DND-41 (cell line): Measurements from ENCODE around the gene GPR137.

Source experiments
- ATAC-seq: fragments of 200-7000 bp; cut with Tn5 transposase; 3 replicates; pipeline ENCODE4 v1.9.1; 2021; ENCODE audit warnings: low read depth; ENCODE audit not compliant: insufficient read depth
- DNase-seq: peaks from one replicate; pipeline ENCODE4 v3.0.0-alpha.2; 2020
- H2AFZ ChIP-seq: 2 replicates; pipeline ENCODE4 v1.6.0; 2012; ENCODE audit warnings: low read depth, low read length
- H3K27ac ChIP-seq: 2 replicates; pipeline ENCODE4 v1.5.1; 2012; ENCODE audit warnings: low read length, inconsistent platforms
- H3K27me3 ChIP-seq: fragments of 200-600 bp; sonication (generic); 2 replicates; pipeline ENCODE4 v1.6.0; 2012; ENCODE audit warnings: low read length, mild to moderate bottlenecking, inconsistent platforms; ENCODE audit not compliant: insufficient read depth, poor library complexity
- H3K36me3 ChIP-seq: 2 replicates; pipeline ENCODE4 v1.5.1; 2012; ENCODE audit warnings: low read length, inconsistent platforms; ENCODE audit not compliant: insufficient read depth
- H3K4me1 ChIP-seq: 2 replicates; pipeline ENCODE4 v1.5.1; 2012; ENCODE audit warnings: mild to moderate bottlenecking, low read length; ENCODE audit not compliant: insufficient read depth
- H3K4me2 ChIP-seq: 2 replicates; pipeline ENCODE4 v1.6.0; 2012; ENCODE audit warnings: mild to moderate bottlenecking, moderate library complexity, low read length, inconsistent platforms; ENCODE audit not compliant: insufficient read depth
- H3K4me3 ChIP-seq, 2 experiments: fragments of 200-600 bp in 1 of 2; shearing (Covaris generic) in 1 of 2; 2 replicates each; pipeline ENCODE4 v1.5.1; 2012 to 2016; ENCODE audit warnings: inconsistent platforms in 2 of 2, low read length in 2 of 2, mild to moderate bottlenecking in 2 of 2, low read depth in 1 of 2, moderate library complexity in 1 of 2
- H3K79me2 ChIP-seq: 2 replicates; pipeline ENCODE4 v1.6.0; 2012; ENCODE audit warnings: low read length, inconsistent platforms; ENCODE audit not compliant: insufficient read depth
- H3K9ac ChIP-seq: 2 replicates; pipeline ENCODE4 v1.6.0; 2012; ENCODE audit warnings: low read depth, mild to moderate bottlenecking, inconsistent platforms, low read length, moderate library complexity
- H3K9me3 ChIP-seq: 2 replicates; pipeline ENCODE4 v1.5.1; 2012; ENCODE audit warnings: low read length, moderate library complexity, mild to moderate bottlenecking, inconsistent platforms; ENCODE audit not compliant: insufficient read depth, severe bottlenecking
- H4K20me1 ChIP-seq: 2 replicates; pipeline ENCODE4 v1.6.0; 2012; ENCODE audit warnings: low read length; ENCODE audit not compliant: insufficient read depth
- EZH2 ChIP-seq: IDR thresholded peaks from 3 replicates; pipeline ENCODE4 v1.6.1; 2012; ENCODE audit warnings: borderline replicate concordance, low read depth, mild to moderate bottlenecking, moderate library complexity, low read length, inconsistent platforms; ENCODE audit not compliant: severe bottlenecking
- TF ChIP-seq, protein P1 (sequence below): IDR thresholded peaks from 2 replicates; pipeline ENCODE4 v1.5.1; 2012; ENCODE audit warnings: borderline replicate concordance, low read length, moderate library complexity, mild to moderate bottlenecking; ENCODE audit not compliant: poor library complexity, severe bottlenecking; ENCODE audit errors: extremely low read depth

GPR137 gene

DNA sequence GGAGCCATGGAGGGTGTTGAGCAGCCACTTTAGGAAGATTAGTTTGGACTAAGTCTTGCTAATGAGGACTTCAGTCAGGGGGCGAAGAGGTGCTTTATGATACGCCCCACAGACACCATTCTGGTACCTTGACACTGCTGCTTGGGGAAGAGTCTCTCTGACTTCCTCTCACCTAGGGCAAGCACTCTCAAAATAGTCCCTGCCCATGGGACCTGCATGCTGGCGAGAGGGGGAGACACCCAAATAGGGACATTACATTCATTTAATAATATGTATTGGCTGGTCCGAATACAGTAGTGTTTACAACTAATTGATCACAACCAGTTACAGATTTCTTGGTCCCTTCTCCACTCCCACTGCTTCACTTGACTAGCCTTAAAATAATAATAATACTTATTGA lies 10.1 kb downstream of the GPR137 start:
- no peak overlapping the region for H3K27ac ChIP-seq
- H3K79me2 ChIP-seq: no peaks in the 10 kb centered on the region
- no peak overlapping the region for H2AFZ ChIP-seq
- peaks cover 3% of the 10 kb centered on the region; the same call in 1 of the 2 replicates for H4K20me1 ChIP-seq
- H3K36me3 ChIP-seq: no peaks in the 10 kb centered on the region
- peaks cover 16% of the 10 kb centered on the region for H3K27me3 ChIP-seq
- ATAC-seq: no peak
- no peak for TF ChIP-seq EZH2
- TF ChIP-seq, protein P1, sequence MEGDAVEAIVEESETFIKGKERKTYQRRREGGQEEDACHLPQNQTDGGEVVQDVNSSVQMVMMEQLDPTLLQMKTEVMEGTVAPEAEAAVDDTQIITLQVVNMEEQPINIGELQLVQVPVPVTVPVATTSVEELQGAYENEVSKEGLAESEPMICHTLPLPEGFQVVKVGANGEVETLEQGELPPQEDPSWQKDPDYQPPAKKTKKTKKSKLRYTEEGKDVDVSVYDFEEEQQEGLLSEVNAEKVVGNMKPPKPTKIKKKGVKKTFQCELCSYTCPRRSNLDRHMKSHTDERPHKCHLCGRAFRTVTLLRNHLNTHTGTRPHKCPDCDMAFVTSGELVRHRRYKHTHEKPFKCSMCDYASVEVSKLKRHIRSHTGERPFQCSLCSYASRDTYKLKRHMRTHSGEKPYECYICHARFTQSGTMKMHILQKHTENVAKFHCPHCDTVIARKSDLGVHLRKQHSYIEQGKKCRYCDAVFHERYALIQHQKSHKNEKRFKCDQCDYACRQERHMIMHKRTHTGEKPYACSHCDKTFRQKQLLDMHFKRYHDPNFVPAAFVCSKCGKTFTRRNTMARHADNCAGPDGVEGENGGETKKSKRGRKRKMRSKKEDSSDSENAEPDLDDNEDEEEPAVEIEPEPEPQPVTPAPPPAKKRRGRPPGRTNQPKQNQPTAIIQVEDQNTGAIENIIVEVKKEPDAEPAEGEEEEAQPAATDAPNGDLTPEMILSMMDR: no peak
- H3K4me2 ChIP-seq: no peak overlapping the region
- H3K9me3 ChIP-seq: no peaks in the 10 kb centered on the region
- no peak overlapping the region for H3K9ac ChIP-seq
- no peak overlapping the region for H3K4me3 ChIP-seq
- H3K4me1 ChIP-seq: peaks cover 3% of the 10 kb centered on the region
- DNase-seq: no peak

DNA sequence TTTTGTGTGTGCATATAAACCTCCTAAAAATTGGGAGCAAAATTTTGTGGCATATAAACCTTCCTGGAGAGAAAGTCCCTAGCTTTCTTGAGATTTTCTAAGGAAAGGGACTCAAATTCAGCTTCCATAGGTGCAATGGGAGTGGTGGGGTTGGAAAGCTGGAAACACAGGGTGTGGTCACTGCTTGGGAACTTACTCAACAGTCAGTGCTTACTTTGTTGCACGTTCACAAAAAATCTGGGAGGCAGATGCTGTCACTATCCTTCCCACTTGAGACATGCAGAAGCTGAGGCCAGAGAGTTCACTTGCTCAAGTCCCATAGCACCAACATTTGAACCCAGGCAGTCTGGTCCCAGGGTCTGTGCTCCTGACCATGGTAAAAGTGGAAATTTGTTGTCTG lies 10.6 kb downstream of the GPR137 start:
- H3K36me3 ChIP-seq: no peaks in the 10 kb centered on the region
- H3K79me2 ChIP-seq: no peaks in the 10 kb centered on the region
- H2AFZ ChIP-seq: no peak overlapping the region
- ATAC-seq: no peak
- no peaks in the 10 kb centered on the region for H3K9me3 ChIP-seq
- H3K27me3 ChIP-seq: peaks cover 16% of the 10 kb centered on the region
- H3K4me1 ChIP-seq: peaks cover 8% of the 10 kb centered on the region
- DNase-seq: no peak
- H3K9ac ChIP-seq: no peak overlapping the region
- H3K4me2 ChIP-seq: no peak overlapping the region
- H3K4me3 ChIP-seq: no peak overlapping the region
- H3K27ac ChIP-seq: no peak overlapping the region
- TF ChIP-seq EZH2: no peak
- TF ChIP-seq, protein P1: no peak
- H4K20me1 ChIP-seq: peaks cover 4% of the 10 kb centered on the region; the same call in 1 of the 2 replicates

DNA sequence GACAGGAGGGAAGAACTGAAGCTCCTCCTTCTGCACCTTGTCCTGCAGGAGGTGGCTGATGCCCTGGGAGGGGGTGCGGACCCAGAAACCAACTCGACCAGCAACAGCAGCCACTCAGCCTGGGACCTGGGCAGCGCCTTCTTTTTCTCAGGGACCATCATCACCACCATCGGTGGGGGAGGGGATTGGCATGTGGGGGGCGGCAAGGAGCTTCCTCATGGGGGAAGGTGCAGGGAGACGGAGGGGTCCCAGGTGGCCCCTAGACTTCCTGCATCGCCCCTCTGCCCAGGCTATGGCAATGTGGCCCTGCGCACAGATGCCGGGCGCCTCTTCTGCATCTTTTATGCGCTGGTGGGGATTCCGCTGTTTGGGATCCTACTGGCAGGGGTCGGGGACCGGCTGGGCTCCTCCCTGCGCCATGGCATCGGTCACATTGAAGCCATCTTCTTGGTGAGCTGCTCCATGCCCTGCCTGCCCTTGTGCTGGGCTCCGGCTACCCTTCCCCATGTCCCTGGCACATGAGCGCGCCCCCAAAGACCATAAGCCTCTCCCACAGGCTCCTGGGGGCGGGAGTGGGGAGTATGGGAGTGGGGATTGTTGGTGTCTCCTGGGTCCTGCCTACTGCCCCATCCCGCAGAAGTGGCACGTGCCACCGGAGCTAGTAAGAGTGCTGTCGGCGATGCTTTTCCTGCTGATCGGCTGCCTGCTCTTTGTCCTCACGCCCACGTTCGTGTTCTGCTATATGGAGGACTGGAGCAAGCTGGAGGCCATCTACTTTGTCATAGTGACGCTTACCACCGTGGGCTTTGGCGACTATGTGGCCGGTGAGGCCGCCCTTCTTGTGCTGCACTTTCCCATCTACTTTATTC lies 11.4 kb downstream of the GPR137 start:
- no peak for TF ChIP-seq EZH2
- TF ChIP-seq, protein P1: no peak
- Histone ChIP-seq H2AFZ (no peak overlapping the region), H3K4me1 (peaks cover 9% of the 10 kb centered on the region), H3K27ac (no peak overlapping the region), H3K4me2 (no peak overlapping the region), H3K36me3 (no peaks in the 10 kb centered on the region), H3K9me3 (no peaks in the 10 kb centered on the region), H3K79me2 (no peaks in the 10 kb centered on the region), H3K9ac (no peak overlapping the region), H3K27me3 (peaks cover 16% of the 10 kb centered on the region), H3K4me3 (no peak overlapping the region), H4K20me1 (peaks cover 4% of the 10 kb centered on the region; the same call in 1 of the 2 replicates)
- DNase-seq: no peak
- ATAC-seq: no peak
